H1 (cell line): ENCODE results near the gene TAPT1.

ENCODE experiments used
- CBX5 ChIP-seq: fragments of 300-800, 300-1000 bp; sonication (generic); IDR thresholded peaks from 2 replicates; pipeline ENCODE4 v1.7.1; 2016; ENCODE audit warnings: antibody characterized with exemption, low read length, low read depth
- EP300 ChIP-seq, 2 experiments: IDR thresholded peaks; 1 replicate in 1 of 2; 2 replicates in 1 of 2; pipeline ENCODE4 v1.6.1; 2011 to 2012; ENCODE audit warnings: low read depth in 2 of 2, low read length in 2 of 2, mild to moderate bottlenecking in 2 of 2, borderline replicate concordance in 1 of 2, inconsistent platforms in 1 of 2, moderate library complexity in 1 of 2
- EZH2 ChIP-seq: fragments of 200-600 bp; sonication (generic); IDR thresholded peaks from 2 replicates; pipeline ENCODE4 v1.7.1; 2012; ENCODE audit warnings: low read depth, mild to moderate bottlenecking, moderate library complexity, low read length, inconsistent platforms; ENCODE audit not compliant: severe bottlenecking
- POLR2A ChIP-seq, 2 experiments: IDR thresholded peaks; 1 replicate in 1 of 2; 2 replicates in 1 of 2; pipeline ENCODE4 v1.6.1; 2011; ENCODE audit warnings: low read depth in 2 of 2, low read length in 2 of 2, mild to moderate bottlenecking in 2 of 2; ENCODE audit errors: control extremely low read depth in 1 of 2
- POLR2AphosphoS5 ChIP-seq: IDR thresholded peaks from 2 replicates; pipeline ENCODE4 v1.6.1; 2011; ENCODE audit warnings: low read depth, low read length
- TF ChIP-seq, protein P1 (sequence below), 3 experiments: IDR thresholded peaks; 1 replicate in 2 of 3; 2 replicates in 1 of 3; pipeline versions ENCODE4 v1.5.1 to v1.6.1; 2011; ENCODE audit warnings: low read length in 3 of 3, mild to moderate bottlenecking in 3 of 3, inconsistent platforms in 2 of 3, low read depth in 1 of 3, moderate library complexity in 1 of 3; ENCODE audit not compliant: insufficient read depth in 1 of 3; ENCODE audit errors: control extremely low read depth in 1 of 3

DNA sequence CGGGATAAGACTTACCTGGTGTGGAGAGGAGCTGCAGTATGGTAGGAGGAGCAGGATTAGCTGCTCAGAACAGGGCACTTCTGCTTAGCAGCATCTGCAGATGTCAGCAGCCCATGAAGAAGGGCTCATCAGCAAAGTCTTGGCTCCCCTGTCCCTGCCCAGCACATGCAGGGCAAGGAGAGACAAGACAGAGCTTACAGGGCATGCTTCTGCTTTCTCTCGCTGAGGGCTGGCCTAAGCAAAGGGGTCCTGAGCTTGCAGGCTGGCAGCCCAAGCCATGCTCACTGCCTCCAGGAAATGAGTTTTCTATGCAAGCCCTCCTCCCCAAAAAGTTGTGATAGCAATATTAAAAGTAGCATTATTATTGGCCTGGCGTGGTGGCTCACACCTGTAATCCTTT, 39.5 kb upstream of the TAPT1 start:
- TF ChIP-seq EP300 (IDR thresholded peaks at IDR 0.05; ENCODE audit: borderline replicate concordance in 1 of 2, low read depth in 2 of 2, low read length in 2 of 2), result no peak
- no peak for TF ChIP-seq CBX5
- no peak for TF ChIP-seq POLR2A (IDR thresholded peaks at IDR 0.05; ENCODE audit: control extremely low read depth in 1 of 2, low read depth in 2 of 2, low read length in 2 of 2)
- TF ChIP-seq, protein P1, sequence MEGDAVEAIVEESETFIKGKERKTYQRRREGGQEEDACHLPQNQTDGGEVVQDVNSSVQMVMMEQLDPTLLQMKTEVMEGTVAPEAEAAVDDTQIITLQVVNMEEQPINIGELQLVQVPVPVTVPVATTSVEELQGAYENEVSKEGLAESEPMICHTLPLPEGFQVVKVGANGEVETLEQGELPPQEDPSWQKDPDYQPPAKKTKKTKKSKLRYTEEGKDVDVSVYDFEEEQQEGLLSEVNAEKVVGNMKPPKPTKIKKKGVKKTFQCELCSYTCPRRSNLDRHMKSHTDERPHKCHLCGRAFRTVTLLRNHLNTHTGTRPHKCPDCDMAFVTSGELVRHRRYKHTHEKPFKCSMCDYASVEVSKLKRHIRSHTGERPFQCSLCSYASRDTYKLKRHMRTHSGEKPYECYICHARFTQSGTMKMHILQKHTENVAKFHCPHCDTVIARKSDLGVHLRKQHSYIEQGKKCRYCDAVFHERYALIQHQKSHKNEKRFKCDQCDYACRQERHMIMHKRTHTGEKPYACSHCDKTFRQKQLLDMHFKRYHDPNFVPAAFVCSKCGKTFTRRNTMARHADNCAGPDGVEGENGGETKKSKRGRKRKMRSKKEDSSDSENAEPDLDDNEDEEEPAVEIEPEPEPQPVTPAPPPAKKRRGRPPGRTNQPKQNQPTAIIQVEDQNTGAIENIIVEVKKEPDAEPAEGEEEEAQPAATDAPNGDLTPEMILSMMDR (IDR thresholded peaks at IDR 0.05; ENCODE audit: control extremely low read depth in 1 of 3, insufficient read depth in 1 of 3, low read depth in 1 of 3, low read length in 3 of 3), result no peak
- TF ChIP-seq POLR2AphosphoS5, result no peak
- TF ChIP-seq EZH2, result no peak
